ENCODE measurements around the gene IMPA2. TPM values are rescaled to one million over a fixed set of nuclear protein-coding genes. Genes with fewer than 3 reads are reported as not detected.

IMPA2 gene
- total RNA-seq, 2 experiments from 2014 or later = 1.7 to 2.5 TPM

DNA sequence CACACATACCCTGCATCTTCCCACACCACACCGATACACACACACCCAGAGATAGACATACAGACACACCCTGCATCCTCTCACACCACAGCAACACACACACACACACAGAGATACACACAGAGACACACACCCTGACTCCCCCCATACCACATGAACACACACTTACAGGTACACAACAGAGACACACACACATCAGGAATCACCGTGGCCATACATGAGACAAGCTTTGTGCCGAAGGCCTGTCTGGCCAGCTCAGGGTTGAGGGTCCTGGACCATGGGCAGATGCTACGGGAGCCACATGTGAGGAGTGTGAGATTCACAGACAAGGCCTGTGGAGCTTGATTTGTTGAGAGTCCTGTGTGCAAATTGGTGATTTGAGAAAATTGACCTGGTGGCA lies 15.6 kb downstream of the IMPA2 start:
- ChIA-PET CTCF (interaction anchor here (4.7 kb wide), 1 partner anchor 58 kb away, joined by 79 read pairs; no protein-coding TSS in a partner anchor), POLR2A (no interaction called here)
- no peak for DNase-seq
- H3K4me3 ChIP-seq (ENCODE audit: low read length) = no peak overlapping the region
- Mint-ChIP-seq H3K27me3 (no peaks in the 10 kb centered on the region), H3K4me3 (no peak overlapping the region), H3K9me3 (no peaks in the 10 kb centered on the region), H3K4me1 (ENCODE audit: low read depth) (peaks cover 10% of the 10 kb centered on the region), H3K36me3 (ENCODE audit: low read depth) (no peaks in the 10 kb centered on the region), H3K27ac (no peak overlapping the region)
- intact Hi-C loops (cut with DNase I, micrococcal nuclease) = no loop called here
- H3K27ac ChIP-seq (ENCODE audit: low read depth in 1 of 2, low read length in 2 of 2) = no peak overlapping the region
- ATAC-seq (ENCODE audit: poor library complexity) = no peak
- no peaks in the 10 kb centered on the region for H3K27me3 ChIP-seq (ENCODE audit: control insufficient read depth in 1 of 2, insufficient read depth in 2 of 2, low read length in 2 of 2)
- TF ChIP-seq, protein P1, sequence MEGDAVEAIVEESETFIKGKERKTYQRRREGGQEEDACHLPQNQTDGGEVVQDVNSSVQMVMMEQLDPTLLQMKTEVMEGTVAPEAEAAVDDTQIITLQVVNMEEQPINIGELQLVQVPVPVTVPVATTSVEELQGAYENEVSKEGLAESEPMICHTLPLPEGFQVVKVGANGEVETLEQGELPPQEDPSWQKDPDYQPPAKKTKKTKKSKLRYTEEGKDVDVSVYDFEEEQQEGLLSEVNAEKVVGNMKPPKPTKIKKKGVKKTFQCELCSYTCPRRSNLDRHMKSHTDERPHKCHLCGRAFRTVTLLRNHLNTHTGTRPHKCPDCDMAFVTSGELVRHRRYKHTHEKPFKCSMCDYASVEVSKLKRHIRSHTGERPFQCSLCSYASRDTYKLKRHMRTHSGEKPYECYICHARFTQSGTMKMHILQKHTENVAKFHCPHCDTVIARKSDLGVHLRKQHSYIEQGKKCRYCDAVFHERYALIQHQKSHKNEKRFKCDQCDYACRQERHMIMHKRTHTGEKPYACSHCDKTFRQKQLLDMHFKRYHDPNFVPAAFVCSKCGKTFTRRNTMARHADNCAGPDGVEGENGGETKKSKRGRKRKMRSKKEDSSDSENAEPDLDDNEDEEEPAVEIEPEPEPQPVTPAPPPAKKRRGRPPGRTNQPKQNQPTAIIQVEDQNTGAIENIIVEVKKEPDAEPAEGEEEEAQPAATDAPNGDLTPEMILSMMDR (IDR thresholded peaks at IDR 0.05) = no peak
- H3K9me3 ChIP-seq (ENCODE audit: control insufficient read depth in 1 of 2, insufficient read depth in 1 of 2, low read length in 2 of 2) = no peaks in the 10 kb centered on the region
- H3K36me3 ChIP-seq (ENCODE audit: insufficient read depth, low read length) = no peaks in the 10 kb centered on the region
- peaks cover 11% of the 10 kb centered on the region for H3K4me1 ChIP-seq (ENCODE audit: insufficient read depth, low read length)

DNA sequence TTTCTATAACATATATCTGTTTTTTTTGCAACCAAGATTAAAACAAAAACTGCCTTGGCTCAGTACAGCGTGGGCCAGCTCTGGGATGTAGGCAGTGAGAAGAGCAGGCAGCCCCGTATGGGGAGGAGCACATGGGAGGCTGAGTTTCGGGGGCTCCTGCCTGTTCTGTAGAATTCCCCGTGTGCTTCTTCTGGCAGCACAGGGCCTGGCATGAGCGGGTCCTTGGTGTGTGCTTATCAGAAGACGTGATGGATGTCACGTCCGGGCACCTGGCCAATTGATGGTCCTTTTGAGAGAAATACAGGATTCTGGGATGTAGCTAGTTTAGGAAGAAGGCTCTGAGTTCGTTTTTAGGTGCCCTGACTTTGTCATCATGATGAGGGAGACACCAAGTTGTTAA lies 16.2 kb downstream of the IMPA2 start:
- no peaks in the 10 kb centered on the region for H3K36me3 ChIP-seq (ENCODE audit: insufficient read depth, low read length)
- DNase-seq (no peak), ATAC-seq (ENCODE audit: poor library complexity) (no peak)
- Mint-ChIP-seq H3K36me3 (ENCODE audit: low read depth) (no peaks in the 10 kb centered on the region), H3K4me1 (ENCODE audit: low read depth) (peaks cover 10% of the 10 kb centered on the region), H3K4me3 (no peak overlapping the region), H3K9me3 (no peaks in the 10 kb centered on the region), H3K27ac (no peak overlapping the region), H3K27me3 (no peaks in the 10 kb centered on the region)
- intact Hi-C loops (cut with DNase I, micrococcal nuclease) = no loop called here
- no peak overlapping the region for H3K4me3 ChIP-seq (ENCODE audit: low read length)
- H3K9me3 ChIP-seq (ENCODE audit: control insufficient read depth in 1 of 2, insufficient read depth in 1 of 2, low read length in 2 of 2) = no peaks in the 10 kb centered on the region
- CTCF ChIA-PET = interaction anchor here (4.7 kb wide), 1 partner anchor 59 kb away, joined by 79 read pairs; no protein-coding TSS in a partner anchor
- POLR2A ChIA-PET = no interaction called here
- H3K27ac ChIP-seq (ENCODE audit: low read depth in 1 of 2, low read length in 2 of 2) = no peak overlapping the region
- TF ChIP-seq, protein P1 (IDR thresholded peaks at IDR 0.05) = no peak
- H3K27me3 ChIP-seq (ENCODE audit: control insufficient read depth in 1 of 2, insufficient read depth in 2 of 2, low read length in 2 of 2) = no peaks in the 10 kb centered on the region
- peaks cover 11% of the 10 kb centered on the region for H3K4me1 ChIP-seq (ENCODE audit: insufficient read depth, low read length)

DNA sequence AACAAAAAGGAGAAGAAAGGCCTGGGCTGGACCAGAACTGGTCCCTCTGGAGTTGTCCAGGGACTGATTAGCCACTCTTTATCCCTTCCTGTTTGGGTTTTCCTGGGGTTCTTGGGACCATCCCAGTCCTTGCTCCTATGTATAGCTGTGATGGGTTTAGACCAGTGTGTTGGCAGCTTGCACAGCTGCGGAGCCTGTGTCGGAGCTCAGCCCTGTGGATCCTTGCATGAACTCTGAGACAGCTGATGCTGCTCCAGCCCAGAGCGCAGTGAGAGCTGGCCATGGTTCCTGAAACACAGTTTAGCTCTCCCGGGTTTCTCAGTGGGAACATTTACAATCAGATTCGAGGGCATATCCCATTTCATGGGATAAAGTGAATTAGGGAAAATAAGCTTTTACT lies 16.9 kb downstream of the IMPA2 start:
- H3K36me3 ChIP-seq (ENCODE audit: insufficient read depth, low read length) = no peaks in the 10 kb centered on the region
- no peak overlapping the region for H3K4me3 Mint-ChIP-seq
- H3K9me3 ChIP-seq (ENCODE audit: control insufficient read depth in 1 of 2, insufficient read depth in 1 of 2, low read length in 2 of 2) = no peaks in the 10 kb centered on the region
- H3K36me3 Mint-ChIP-seq (ENCODE audit: low read depth) = no peaks in the 10 kb centered on the region
- peaks cover 10% of the 10 kb centered on the region for H3K4me1 Mint-ChIP-seq (ENCODE audit: low read depth)
- no peaks in the 10 kb centered on the region for H3K9me3 Mint-ChIP-seq
- H3K27ac Mint-ChIP-seq = no peak overlapping the region
- H3K4me3 ChIP-seq (ENCODE audit: low read length) = no peak overlapping the region
- ChIA-PET CTCF (interaction anchor here (4.7 kb wide), 1 partner anchor 59 kb away, joined by 79 read pairs; no protein-coding TSS in a partner anchor), POLR2A (no interaction called here)
- no peaks in the 10 kb centered on the region for H3K27me3 Mint-ChIP-seq
- H3K27ac ChIP-seq (ENCODE audit: low read depth in 1 of 2, low read length in 2 of 2) = no peak overlapping the region
- peaks cover 11% of the 10 kb centered on the region for H3K4me1 ChIP-seq (ENCODE audit: insufficient read depth, low read length)
- intact Hi-C loops (cut with DNase I, micrococcal nuclease) = no loop called here
- no peaks in the 10 kb centered on the region for H3K27me3 ChIP-seq (ENCODE audit: control insufficient read depth in 1 of 2, insufficient read depth in 2 of 2, low read length in 2 of 2)
- no peak for DNase-seq
- TF ChIP-seq, protein P1 (IDR thresholded peaks at IDR 0.05) = no peak
- no peak for ATAC-seq (ENCODE audit: poor library complexity)
